GM18951 (cell line): ENCODE data around the gene KPNB1.

Source experiments
- POLR2A ChIP-seq: IDR thresholded peaks from 4 replicates; pipeline ENCODE4 v1.6.1; 2011; ENCODE audit warnings: mild to moderate bottlenecking; ENCODE audit not compliant: insufficient read length, insufficient read depth; ENCODE audit errors: extremely low read depth
- in situ Hi-C: fragments of 300-500 bp; cut with MboI; formaldehyde crosslinking; loops from one replicate; pipeline ENCODE4 v1.12.0; 2022; ENCODE audit warnings: low sequenced_read_pairs, mixed read lengths, inconsistent platforms; ENCODE audit not compliant: unreplicated experiment

The KPNB1 gene

GRCh38 chr17:47720754-47721533, 71.2 kb downstream of the KPNB1 start:
- no peak for TF ChIP-seq POLR2A

GRCh38 chr17:47721725-47722124, 72.0 kb downstream of the KPNB1 start:
- TF ChIP-seq POLR2A: no peak
- in situ Hi-C loops: no loop called here

More at GRCh38 chr17:47720754-47721533, 71.2 kb downstream of the KPNB1 start:
- in situ Hi-C loops: no loop called here

- no peak for TF ChIP-seq POLR2A
- in situ Hi-C loops: no loop called here
Measured at GRCh38 chr17:47724705-47725104, 75.0 kb downstream of the KPNB1 start.

GRCh38 chr17:47725446-47726111, 75.9 kb downstream of the KPNB1 start:
- in situ Hi-C loops: no loop called here
- no peak for TF ChIP-seq POLR2A

GRCh38 chr17:47726796-47727703, 77.3 kb downstream of the KPNB1 start:
- TF ChIP-seq POLR2A: no peak
- in situ Hi-C loops: no loop called here

- TF ChIP-seq POLR2A: no peak
- in situ Hi-C loops: no loop called here
Measured at GRCh38 chr17:47727704-47728036, 78.0 kb downstream of the KPNB1 start.

GRCh38 chr17:47728214-47728877, 78.6 kb downstream of the KPNB1 start:
- in situ Hi-C loops: no loop called here
- TF ChIP-seq POLR2A: no peak

- TF ChIP-seq POLR2A: no peak
- in situ Hi-C loops: no loop called here
Measured at GRCh38 chr17:47729476-47729875, 79.8 kb downstream of the KPNB1 start.

GRCh38 chr17:47730681-47731080, 81.0 kb downstream of the KPNB1 start:
- in situ Hi-C loops: no loop called here
- TF ChIP-seq POLR2A: no peak

- in situ Hi-C loops: no loop called here
- no peak for TF ChIP-seq POLR2A
Measured at GRCh38 chr17:47731396-47731795, 81.7 kb downstream of the KPNB1 start.

- TF ChIP-seq POLR2A: no peak
- in situ Hi-C loops: no loop called here
Measured at GRCh38 chr17:47732399-47733046, 82.8 kb downstream of the KPNB1 start.

- peak; percentile 97 for TF ChIP-seq POLR2A
- in situ Hi-C loops: no loop called here
Measured at GRCh38 chr17:47733047-47733673, 83.4 kb downstream of the KPNB1 start, which contains the start of gene TBX21. TSS of gene TBX21 (plus strand) at chr17:47733236. CDS start at chr17:47733455, 219 bp downstream.
